Mononuclear cell (primary cell): ENCODE data around the gene TBCK. TPM values are rescaled to one million over a fixed set of nuclear protein-coding genes. Genes with fewer than 3 reads are reported as not detected.

ENCODE experiments used
- H3K27me3 ChIP-seq: 2 replicates; pipeline ENCODE4 v1.6.0; 2011; ENCODE audit warnings: low read length, control low read depth; ENCODE audit not compliant: insufficient read depth
- H3K4me1 ChIP-seq: 2 replicates; pipeline ENCODE4 v1.5.1; 2011; ENCODE audit warnings: mild to moderate bottlenecking, low read length, control low read depth; ENCODE audit not compliant: insufficient read depth
- H3K4me3 ChIP-seq: 2 replicates; pipeline ENCODE4 v1.5.1; 2011; ENCODE audit warnings: mild to moderate bottlenecking, low read length, moderate library complexity
- H3K9me3 ChIP-seq: 2 replicates; pipeline ENCODE4 v1.5.1; 2011; ENCODE audit warnings: low read depth, mild to moderate bottlenecking, control low read depth, low read length
- total RNA-seq: library from RNA; depleted of rRNA; stranded (reverse); fragments of >200 nt; gene quantifications from one replicate; pipeline ENCODE4 v1.2.3, GENCODE V29; 2012

Gene TBCK
- total RNA-seq, 1 donor = 31.7 TPM

GRCh38 chr4:106312377-106312776, 3.6 kb downstream of the TBCK start:
- peaks cover 16% of the 10 kb centered on the region for H3K4me1 ChIP-seq

DNA sequence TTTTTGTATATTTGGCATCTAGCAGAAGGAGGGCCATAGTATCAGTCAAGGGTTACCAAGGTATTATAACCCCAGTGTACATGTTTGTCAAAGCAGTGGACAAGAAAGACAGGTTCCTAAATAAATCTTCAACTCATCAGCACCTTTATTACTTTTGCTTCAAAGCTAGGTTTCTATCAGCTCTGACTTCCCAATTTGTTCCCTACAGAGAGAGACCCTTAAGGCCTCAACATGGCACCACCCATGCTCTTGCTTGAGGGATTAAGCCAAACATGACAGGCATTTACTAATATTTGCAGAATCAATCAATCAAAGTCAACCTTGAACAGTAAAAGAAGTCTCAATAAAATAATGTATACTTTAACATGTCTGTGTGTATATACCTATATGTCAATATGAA, 9.4 kb downstream of the TBCK start:
- no peaks in the 10 kb centered on the region for H3K4me1 ChIP-seq
- H3K9me3 ChIP-seq = no peaks in the 10 kb centered on the region

More at GRCh38 chr4:106312377-106312776, 3.6 kb downstream of the TBCK start:
- Histone ChIP-seq H3K9me3 (no peaks in the 10 kb centered on the region), H3K4me3 (no peak overlapping the region), H3K27me3 (no peaks in the 10 kb centered on the region)

DNA sequence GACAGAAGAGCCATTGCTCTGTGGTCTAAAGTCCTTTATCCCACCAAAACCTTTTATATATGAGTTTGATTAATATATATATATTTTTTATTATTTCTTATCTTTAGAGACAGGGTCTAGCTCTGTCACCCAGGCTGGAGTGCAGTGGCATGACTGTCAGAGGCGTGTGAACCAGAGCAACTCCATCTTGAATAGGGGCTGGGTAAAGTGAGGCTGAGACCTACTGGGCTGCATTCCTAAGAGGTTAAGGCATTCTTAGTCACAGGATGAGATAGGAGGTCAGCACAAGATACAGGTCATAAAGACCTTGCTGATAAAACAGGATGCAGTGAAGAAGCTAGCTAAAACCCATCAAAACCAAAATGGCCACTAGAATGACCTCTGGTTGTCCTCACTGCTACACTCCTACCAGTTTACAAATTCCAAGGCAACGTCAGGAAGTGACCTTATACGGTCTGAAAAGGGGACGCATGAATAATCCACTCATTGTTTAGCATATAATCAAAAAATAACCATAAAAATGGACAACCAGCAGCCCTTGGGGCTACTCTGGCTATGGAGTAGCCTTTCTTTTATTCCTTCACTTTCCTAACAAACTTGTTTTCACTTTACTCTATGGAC, 10.5 kb downstream of the TBCK start:
- H3K4me3 ChIP-seq = no peak overlapping the region
- H3K9me3 ChIP-seq = no peaks in the 10 kb centered on the region
- no peaks in the 10 kb centered on the region for H3K27me3 ChIP-seq
- H3K4me1 ChIP-seq = no peaks in the 10 kb centered on the region

More for the DNA sequence above, 9.4 kb downstream of the TBCK start:
- Histone ChIP-seq H3K4me3 (no peak overlapping the region), H3K27me3 (no peaks in the 10 kb centered on the region)

- H3K4me3 ChIP-seq = no peak overlapping the region
- no peaks in the 10 kb centered on the region for H3K4me1 ChIP-seq
- H3K9me3 ChIP-seq = no peaks in the 10 kb centered on the region
- H3K27me3 ChIP-seq = no peaks in the 10 kb centered on the region
Measured at GRCh38 chr4:106304632-106305031, 11.4 kb downstream of the TBCK start.

- Histone ChIP-seq H3K27me3 (no peaks in the 10 kb centered on the region), H3K9me3 (no peaks in the 10 kb centered on the region), H3K4me3 (no peak overlapping the region), H3K4me1 (no peaks in the 10 kb centered on the region)
Measured at GRCh38 chr4:106303548-106304281, 12.3 kb downstream of the TBCK start.

DNA sequence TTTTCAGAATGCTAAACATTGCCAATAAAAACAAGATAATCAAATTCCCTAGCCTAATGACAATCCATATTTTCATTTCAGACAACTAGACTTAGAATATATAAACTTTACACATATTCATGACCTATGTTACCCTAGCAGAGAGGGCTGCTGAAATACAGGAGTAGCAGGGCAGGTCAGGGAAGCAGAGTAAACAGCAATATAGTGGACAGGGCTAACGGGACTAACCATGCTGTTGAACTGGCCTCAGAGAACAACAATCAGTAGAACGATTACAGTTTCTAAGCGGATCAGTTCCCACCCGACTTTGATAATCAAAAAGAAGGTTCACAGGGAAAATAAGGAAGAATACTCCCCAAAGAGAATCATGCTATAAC, 14.0 kb downstream of the TBCK start:
- Histone ChIP-seq H3K4me1 (no peaks in the 10 kb centered on the region), H3K9me3 (no peaks in the 10 kb centered on the region), H3K27me3 (no peaks in the 10 kb centered on the region), H3K4me3 (no peak overlapping the region)

DNA sequence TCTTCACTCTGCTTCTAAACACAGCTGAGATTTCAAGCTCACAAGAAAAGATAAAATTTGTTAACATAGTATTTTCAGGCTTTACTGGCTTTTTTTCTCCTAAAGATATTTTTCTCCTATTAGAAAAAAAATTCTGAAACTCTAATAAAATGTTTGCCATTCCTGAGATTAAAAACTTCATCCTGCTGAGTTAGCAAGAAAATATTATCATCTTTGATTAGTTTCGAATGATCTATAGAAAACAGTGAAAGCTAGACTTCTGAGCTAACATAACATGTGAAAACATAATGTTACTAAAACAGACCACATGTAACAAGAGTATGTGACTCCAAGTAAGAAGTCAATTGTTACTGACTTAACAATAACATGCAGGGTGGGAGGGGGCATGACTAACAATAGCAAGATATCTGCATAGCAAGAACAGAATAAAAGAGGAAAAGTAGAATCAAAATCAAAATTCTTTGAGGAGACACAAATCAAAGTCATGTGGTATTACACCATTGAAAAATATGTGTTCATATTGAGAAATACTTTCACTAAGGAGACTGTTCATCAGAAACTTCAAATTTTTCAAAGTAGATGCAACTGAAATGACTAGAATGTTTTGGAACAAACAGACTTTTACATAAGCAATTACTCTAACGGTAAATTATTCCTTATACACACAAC, 14.5 kb downstream of the TBCK start:
- Histone ChIP-seq H3K4me3 (no peak overlapping the region), H3K4me1 (no peaks in the 10 kb centered on the region), H3K27me3 (no peaks in the 10 kb centered on the region), H3K9me3 (no peaks in the 10 kb centered on the region)

- H3K9me3 ChIP-seq = no peaks in the 10 kb centered on the region
- no peak overlapping the region for H3K4me3 ChIP-seq
- no peaks in the 10 kb centered on the region for H3K4me1 ChIP-seq
- no peaks in the 10 kb centered on the region for H3K27me3 ChIP-seq
Measured at GRCh38 chr4:106299977-106300376, 16.0 kb downstream of the TBCK start.

DNA sequence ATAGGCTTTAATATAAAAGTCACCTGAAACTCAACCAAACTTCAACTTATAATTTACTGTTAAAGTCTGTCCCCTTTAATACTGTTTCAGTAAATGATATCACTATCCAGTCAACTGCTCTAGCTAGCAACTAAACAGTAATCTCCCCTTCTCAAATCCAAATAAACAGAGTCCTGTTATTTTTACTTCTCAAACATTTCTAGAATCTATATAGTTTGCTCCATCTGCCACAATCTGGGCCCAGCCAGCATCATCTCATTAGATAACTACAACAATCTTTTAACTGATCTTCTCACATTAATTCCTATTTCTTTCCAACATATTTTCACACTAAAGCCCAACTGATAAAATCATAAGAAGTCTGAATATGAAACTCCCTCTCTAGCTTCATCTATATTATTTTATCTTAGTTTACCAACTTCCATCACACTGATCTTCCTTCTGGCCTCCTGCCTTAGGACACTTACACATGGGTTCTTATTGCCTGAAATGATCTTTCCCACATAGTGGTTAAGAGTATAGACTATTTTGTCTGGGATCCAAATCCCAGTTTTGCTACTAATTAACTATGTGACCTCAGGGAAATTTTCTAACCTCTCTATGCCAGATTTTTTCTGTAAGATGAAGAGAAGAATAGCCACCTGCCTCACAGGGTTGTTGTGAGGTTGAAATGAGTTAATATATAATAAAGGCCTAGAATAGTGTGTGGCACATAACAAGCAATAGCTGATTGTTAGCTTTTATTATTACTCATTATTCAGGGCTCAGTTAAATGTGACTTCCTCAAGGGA, 18.6 kb downstream of the TBCK start:
- no peak overlapping the region for H3K4me3 ChIP-seq
- H3K9me3 ChIP-seq = no peaks in the 10 kb centered on the region
- H3K4me1 ChIP-seq = no peaks in the 10 kb centered on the region
- H3K27me3 ChIP-seq = no peaks in the 10 kb centered on the region

DNA sequence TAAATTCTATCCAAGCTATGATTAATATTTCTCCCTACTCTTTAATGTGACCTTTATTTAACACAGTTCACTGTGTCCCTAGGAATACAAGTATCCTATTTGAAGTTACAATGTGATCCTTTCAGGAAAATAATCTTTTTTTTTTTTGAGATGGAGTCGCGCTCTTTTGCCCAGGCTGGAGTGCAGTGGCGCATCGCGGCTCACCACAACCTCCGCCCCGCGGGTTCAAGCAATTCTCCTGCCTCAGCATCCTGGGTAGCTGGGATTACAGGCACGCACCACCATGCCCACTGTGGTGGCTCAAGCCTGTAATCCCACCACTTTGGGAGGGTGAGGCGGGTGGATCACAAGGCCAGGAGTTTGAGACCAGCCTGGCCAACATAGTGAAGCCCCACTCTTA, 21.9 kb downstream of the TBCK start:
- Histone ChIP-seq H3K9me3 (no peaks in the 10 kb centered on the region), H3K27me3 (no peaks in the 10 kb centered on the region), H3K4me3 (no peak overlapping the region), H3K4me1 (no peaks in the 10 kb centered on the region)

GRCh38 chr4:106291678-106292077, 24.3 kb downstream of the TBCK start:
- Histone ChIP-seq H3K27me3 (no peaks in the 10 kb centered on the region), H3K4me1 (no peaks in the 10 kb centered on the region), H3K4me3 (no peak overlapping the region), H3K9me3 (no peaks in the 10 kb centered on the region)

DNA sequence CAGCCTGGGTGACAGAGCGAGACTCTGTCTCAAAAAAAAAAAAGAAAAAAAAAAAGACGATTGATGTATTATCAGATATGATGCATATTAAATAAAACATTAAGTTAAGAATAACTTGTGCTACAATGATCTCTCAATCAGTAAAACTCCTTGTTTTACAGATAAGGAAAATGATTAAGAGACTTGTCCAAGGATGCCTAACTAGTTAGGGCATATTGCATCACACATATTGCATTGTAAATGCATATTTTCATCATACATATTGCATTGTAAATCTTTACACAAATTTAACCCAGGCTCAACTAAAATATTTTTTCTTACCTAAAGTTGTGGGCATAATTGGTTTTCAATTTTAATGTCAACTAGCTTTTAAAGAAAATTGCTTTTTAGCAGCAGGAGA, 26.3 kb downstream of the TBCK start:
- Histone ChIP-seq H3K4me1 (no peaks in the 10 kb centered on the region), H3K27me3 (no peaks in the 10 kb centered on the region), H3K9me3 (no peaks in the 10 kb centered on the region), H3K4me3 (no peak overlapping the region)

DNA sequence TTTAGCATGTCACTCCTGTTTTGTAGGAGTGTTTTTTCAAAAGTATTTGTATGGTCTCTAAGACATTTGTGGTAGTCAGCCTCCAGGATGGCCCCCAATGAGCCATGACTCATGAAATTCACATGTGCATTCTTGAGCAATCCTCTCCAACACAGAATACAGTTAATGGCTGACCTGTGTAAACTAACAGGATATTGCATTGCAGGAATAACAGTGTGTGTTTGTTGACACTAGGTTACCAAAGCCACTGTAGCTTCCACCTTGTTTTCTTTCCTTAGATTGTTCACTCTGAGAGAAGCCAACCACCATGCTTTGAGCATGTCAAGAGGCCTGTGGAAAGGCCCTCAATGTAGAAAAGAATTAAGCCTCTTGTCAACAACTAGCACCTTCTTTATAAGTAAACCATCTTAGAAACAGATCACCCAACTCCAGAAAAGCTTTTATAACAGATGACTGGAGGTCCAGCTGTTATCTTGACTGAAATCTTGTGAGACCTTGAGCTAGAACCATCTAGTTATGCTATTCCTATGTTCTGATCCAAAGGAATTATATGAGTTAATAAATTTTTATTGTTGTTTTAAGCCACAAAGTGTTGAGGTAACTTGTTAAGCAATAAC, 28.5 kb downstream of the TBCK start:
- H3K4me1 ChIP-seq = no peaks in the 10 kb centered on the region
- no peaks in the 10 kb centered on the region for H3K9me3 ChIP-seq
- H3K4me3 ChIP-seq = no peak overlapping the region
- no peaks in the 10 kb centered on the region for H3K27me3 ChIP-seq

DNA sequence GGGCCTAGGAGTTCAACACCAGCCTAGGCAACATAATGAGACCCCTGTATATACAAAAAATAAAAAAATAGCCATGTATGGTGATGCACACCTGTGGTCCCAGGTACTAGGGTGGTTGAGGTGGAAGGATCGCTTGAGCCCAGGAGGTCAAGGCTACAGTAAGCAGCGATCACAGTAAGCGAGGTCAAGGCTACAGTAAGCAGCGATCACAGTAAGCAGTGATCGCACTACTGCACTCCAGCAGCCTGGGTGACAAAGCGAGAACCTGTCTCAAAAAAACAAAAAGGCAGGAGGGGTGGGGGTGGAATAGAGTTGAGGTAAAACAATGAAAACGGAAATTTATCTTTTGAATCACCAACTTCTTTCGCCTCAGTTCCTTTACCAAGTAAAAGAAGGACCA, 29.4 kb downstream of the TBCK start:
- no peaks in the 10 kb centered on the region for H3K9me3 ChIP-seq
- H3K27me3 ChIP-seq = no peaks in the 10 kb centered on the region
- H3K4me3 ChIP-seq = no peak overlapping the region
- H3K4me1 ChIP-seq = no peaks in the 10 kb centered on the region

- Histone ChIP-seq H3K4me3 (no peak overlapping the region), H3K4me1 (no peaks in the 10 kb centered on the region), H3K9me3 (no peaks in the 10 kb centered on the region), H3K27me3 (no peaks in the 10 kb centered on the region)
Measured at GRCh38 chr4:106284227-106284626, 31.8 kb downstream of the TBCK start.
